IMR-90 (cell line): Measurements from ENCODE around the gene CYS1. TPM values are rescaled to one million over a fixed set of nuclear protein-coding genes. Genes with fewer than 3 reads are reported as not detected.

Experiments
- ATAC-seq: fragments of 200-7000 bp; cut with Tn5 transposase; 2 replicates; pipeline ENCODE4 v1.9.1; 2020; ENCODE audit warnings: low read depth, mild to moderate bottlenecking, moderate library complexity
- BruUV-seq: library from RNA; stranded (reverse); fragments of 400-500 nt; replicated peaks from 2 replicates; lab custom pipeline; 2021; lab: Mats Ljungman, UMichigan
- CTCF ChIA-PET: fragments of 300-600 bp; formaldehyde crosslinking; extraction: SDS; loops from one replicate; lab custom pipeline; 2021; ENCODE audit warnings: antibody characterized with exemption; lab: Yijun Ruan, JAX
- POLR2A ChIA-PET: fragments of 300-600 bp; sonication (Branson Sonifier 250); formaldehyde crosslinking; loops from one replicate; lab custom pipeline; 2022; ENCODE audit warnings: antibody characterized with exemption; ENCODE audit not compliant: unreplicated experiment; lab: Charles Lee
- DNase-seq: peaks from one replicate; pipeline ENCODE4 v3.0.0; 2013
- H2AFZ ChIP-seq: replicated peaks from 2 replicates; pipeline ENCODE3; 2013; ENCODE audit warnings: low read length, mild to moderate bottlenecking; ENCODE audit not compliant: poor library complexity
- H2AK5ac ChIP-seq: 2 replicates; pipeline ENCODE4 v1.6.1; 2013; ENCODE audit warnings: low read depth, low read length, inconsistent platforms
- H2AK9ac ChIP-seq: replicated peaks from 2 replicates; pipeline ENCODE3; 2013; ENCODE audit warnings: mild to moderate bottlenecking, low read depth, low read length, moderate library complexity; ENCODE audit not compliant: poor library complexity
- H2BK120ac ChIP-seq: 2 replicates; pipeline ENCODE4 v1.6.1; 2013; ENCODE audit warnings: low read depth, low read length, inconsistent platforms
- H2BK15ac ChIP-seq: 3 replicates; pipeline ENCODE4 v1.6.1; 2013; ENCODE audit warnings: low read depth, low read length, inconsistent platforms
- H2BK20ac ChIP-seq: 2 replicates; pipeline ENCODE4 v1.6.1; 2013; ENCODE audit warnings: low read depth, mild to moderate bottlenecking, inconsistent platforms, low read length, moderate library complexity
- H2BK5ac ChIP-seq: 2 replicates; pipeline ENCODE4 v1.6.1; 2013; ENCODE audit warnings: mild to moderate bottlenecking, low read depth, low read length, inconsistent platforms; ENCODE audit not compliant: poor library complexity, severe bottlenecking
- H3K14ac ChIP-seq: replicated peaks from 2 replicates; pipeline ENCODE4 v1.6.1; 2013; ENCODE audit warnings: low read depth, low read length, inconsistent platforms
- H3K18ac ChIP-seq: 2 replicates; pipeline ENCODE4 v1.6.1; 2013; ENCODE audit warnings: low read depth, low read length, control low read depth
- H3K23ac ChIP-seq: 2 replicates; pipeline ENCODE4 v1.6.1; 2013; ENCODE audit warnings: low read depth, low read length, inconsistent platforms
- H3K27ac ChIP-seq: 2 replicates; pipeline ENCODE4 v1.5.1; 2013; ENCODE audit warnings: mild to moderate bottlenecking, control low read depth, low read length; ENCODE audit not compliant: insufficient read depth
- H3K27me3 ChIP-seq: 2 replicates; pipeline ENCODE4 v1.6.1; 2013; ENCODE audit warnings: low read length; ENCODE audit not compliant: control insufficient read depth, insufficient read depth
- H3K36me3 ChIP-seq: 2 replicates; pipeline ENCODE4 v1.6.1; 2013; ENCODE audit warnings: low read length, mixed read lengths; ENCODE audit not compliant: control insufficient read depth, insufficient read depth
- H3K4ac ChIP-seq: 2 replicates; pipeline ENCODE4 v1.6.1; 2013; ENCODE audit warnings: low read depth, low read length, inconsistent platforms
- H3K4me1 ChIP-seq: 2 replicates; pipeline ENCODE4 v1.6.1; 2013; ENCODE audit warnings: low read length, mixed read lengths; ENCODE audit not compliant: control insufficient read depth, insufficient read depth
- H3K4me2 ChIP-seq: 2 replicates; pipeline ENCODE4 v1.6.1; 2013; ENCODE audit warnings: low read depth, mild to moderate bottlenecking, control low read depth, low read length, moderate library complexity
- H3K4me3 ChIP-seq: 2 replicates; pipeline ENCODE4 v1.5.1; 2013; ENCODE audit warnings: low read depth, mild to moderate bottlenecking, control low read depth, low read length, moderate library complexity; ENCODE audit not compliant: insufficient read depth
- H3K56ac ChIP-seq: 2 replicates; pipeline ENCODE4 v1.6.1; 2013; ENCODE audit warnings: low read length, inconsistent platforms; ENCODE audit not compliant: insufficient read depth; ENCODE audit errors: extremely low read depth
- H3K79me1 ChIP-seq, 2 experiments: 2 replicates each; pipeline ENCODE4 v1.6.1; 2013; ENCODE audit warnings: low read length in 2 of 2, inconsistent platforms in 1 of 2, low read depth in 1 of 2
- H3K9ac ChIP-seq: 2 replicates; pipeline ENCODE4 v1.6.1; 2013; ENCODE audit warnings: low read depth, low read length, control low read depth
- H3K9me1 ChIP-seq: 2 replicates; pipeline ENCODE4 v1.6.1; 2013; ENCODE audit warnings: low read length, inconsistent platforms; ENCODE audit not compliant: insufficient read depth
- H3K9me3 ChIP-seq: 2 replicates; pipeline ENCODE4 v1.6.1; 2013; ENCODE audit warnings: low read length; ENCODE audit not compliant: control insufficient read depth, insufficient read depth
- H4K20me1 ChIP-seq: 2 replicates; pipeline ENCODE4 v1.6.1; 2013; ENCODE audit warnings: low read length, inconsistent platforms; ENCODE audit not compliant: insufficient read depth
- H4K5ac ChIP-seq: 2 replicates; pipeline ENCODE4 v1.6.1; 2013; ENCODE audit warnings: mild to moderate bottlenecking, low read depth, low read length, control low read depth
- H4K8ac ChIP-seq, 2 experiments: 2 replicates each; pipeline ENCODE4 v1.6.1; 2013; ENCODE audit warnings: low read depth in 2 of 2, low read length in 2 of 2, control low read depth in 1 of 2, inconsistent platforms in 1 of 2
- H4K91ac ChIP-seq: 2 replicates; pipeline ENCODE4 v1.6.1; 2013; ENCODE audit warnings: low read depth, low read length, inconsistent platforms; ENCODE audit not compliant: insufficient read depth
- BHLHE40 ChIP-seq: fragments of 150-350 bp; IDR thresholded peaks from 2 replicates; pipeline ENCODE4 v1.6.1; 2016; ENCODE audit warnings: mild to moderate bottlenecking, low read depth, low read length
- CEBPB ChIP-seq: IDR thresholded peaks from 2 replicates; pipeline ENCODE4 v1.6.1; 2012; ENCODE audit warnings: low read depth, low read length, improper control_type of control experiment
- CHD1 ChIP-seq: IDR thresholded peaks from 2 replicates; pipeline ENCODE4 v1.6.1; 2012; ENCODE audit warnings: low read depth, low read length, improper control_type of control experiment
- CTCF ChIP-seq: conservative IDR thresholded peaks from 2 replicates; pipeline ENCODE4 v1.5.1; 2012; ENCODE audit warnings: mild to moderate bottlenecking, low read depth, low read length, improper control_type of control experiment
- FOS ChIP-seq: fragments of 150-350 bp; IDR thresholded peaks from 2 replicates; pipeline ENCODE4 v1.6.1; 2016; ENCODE audit warnings: low read depth, low read length
- MAFK ChIP-seq: IDR thresholded peaks from 2 replicates; pipeline ENCODE4 v1.6.1; 2012; ENCODE audit warnings: low read depth, low read length, improper control_type of control experiment
- MAZ ChIP-seq: IDR thresholded peaks from 2 replicates; pipeline ENCODE4 v1.6.1; 2012; ENCODE audit warnings: low read depth, mild to moderate bottlenecking, low read length, improper control_type of control experiment, moderate library complexity, borderline replicate concordance
- MXI1 ChIP-seq: IDR thresholded peaks from 2 replicates; pipeline ENCODE4 v1.6.1; 2012; ENCODE audit warnings: low read depth, mild to moderate bottlenecking, low read length, moderate library complexity, borderline replicate concordance
- NFE2L2 ChIP-seq: fragments of 150-350 bp; IDR thresholded peaks from 2 replicates; pipeline ENCODE4 v1.6.1; 2016; ENCODE audit warnings: low read depth, mild to moderate bottlenecking, low read length
- POLR2A ChIP-seq: IDR thresholded peaks from 2 replicates; pipeline ENCODE4 v1.6.1; 2012; ENCODE audit warnings: mild to moderate bottlenecking, low read depth, low read length
- RAD21 ChIP-seq: IDR thresholded peaks from 2 replicates; pipeline ENCODE4 v1.6.1; 2012; ENCODE audit warnings: low read length, improper control_type of control experiment
- RCOR1 ChIP-seq: IDR thresholded peaks from 2 replicates; pipeline ENCODE4 v1.6.1; 2012; ENCODE audit warnings: mild to moderate bottlenecking, low read length, improper control_type of control experiment; ENCODE audit not compliant: insufficient replicate concordance
- RFX5 ChIP-seq: IDR thresholded peaks from 2 replicates; pipeline ENCODE4 v1.8.0; 2012; ENCODE audit warnings: low read depth, mild to moderate bottlenecking, low read length, moderate library complexity
- SMC3 ChIP-seq: fragments of 150-350 bp; IDR thresholded peaks from 2 replicates; pipeline ENCODE4 v1.6.1; 2016; ENCODE audit warnings: low read depth, mild to moderate bottlenecking, antibody characterized with exemption, low read length, moderate library complexity
- WGBS, 2 experiments: methylation state at CpG; one replicate each; pipeline versions ENCODE4 v1.1.5 to v1.1.7; 2013; ENCODE audit warnings: missing lambda C conversion rate in 2 of 2; ENCODE audit not compliant: insufficient read length in 1 of 2; ENCODE audit errors: extremely low coverage in 2 of 2; 5-methylcytosine and 5-hydroxymethylcytosine counted together
- dilution Hi-C: fragments of 300-500 bp; cut with HindIII; formaldehyde crosslinking; loops from one replicate; pipeline ENCODE4 v1.14.3; 2018; ENCODE audit warnings: low sequenced_read_pairs; ENCODE audit not compliant: unreplicated experiment
- in situ Hi-C: fragments of 300-500 bp; cut with MboI; formaldehyde crosslinking; loops from 3 replicates; pipeline ENCODE4 v1.14.3; 2019; ENCODE audit warnings: low sequenced_read_pairs, inconsistent platforms, mixed read lengths
- intact Hi-C: fragments of 100-400 bp; cut with micrococcal nuclease; formaldehyde crosslinking; loops from 2 replicates; pipeline ENCODE4 v1.10.0; 2022
- polyA plus RNA-seq, 3 experiments: library from polyadenylated mRNA; depleted of rRNA; stranded (reverse); fragments of >200 nt; gene quantifications; 2 replicates each; pipeline ENCODE4 v1.2.3, GENCODE V29; 2012; ENCODE audit warnings: low replicate concordance in 1 of 3
- total RNA-seq: library from RNA; depleted of rRNA; stranded (reverse); fragments of >200 nt; gene quantifications from 2 replicates; pipeline ENCODE4 v1.2.3, GENCODE V29; 2012
- TF ChIP-seq, protein P1 (sequence below): fragments of 150-350 bp; IDR thresholded peaks from 2 replicates; pipeline ENCODE4 v1.6.1; 2016; ENCODE audit warnings: low read depth, mild to moderate bottlenecking, low read length, moderate library complexity, borderline replicate concordance
- TF ChIP-seq, protein P2 (sequence below): fragments of 150-350 bp; IDR thresholded peaks from 2 replicates; pipeline ENCODE4 v1.6.1; 2017; ENCODE audit warnings: mild to moderate bottlenecking, antibody characterized with exemption, low read length, low read depth

Gene CYS1
- total and polyA plus RNA-seq, 2 of the 4 experiments (the other 2 are of a cell fraction): under 0.01 to 0.12 TPM

DNA sequence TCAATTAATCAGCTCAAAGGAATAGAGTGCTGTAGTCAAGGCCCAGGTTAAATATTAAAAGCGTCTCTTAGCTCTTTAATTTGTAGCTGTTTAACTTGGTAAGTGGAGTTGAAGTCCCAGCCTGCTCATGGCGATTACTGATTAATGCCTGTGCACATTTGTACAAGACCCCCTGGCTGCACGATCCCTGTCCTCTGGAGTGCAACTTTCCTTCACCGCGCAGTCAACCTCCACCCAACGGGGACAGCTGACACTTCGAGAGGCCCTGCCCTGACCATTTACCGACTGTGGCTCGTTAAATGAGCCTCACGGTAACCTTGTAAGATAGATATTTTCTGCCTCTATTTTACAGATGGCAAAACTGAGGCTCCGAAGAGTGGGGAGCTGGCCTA, 5.5 kb upstream of the CYS1 start:
- H3K27me3 ChIP-seq: peaks cover 71% of the 10 kb centered on the region
- H2BK120ac ChIP-seq: no peak overlapping the region
- H3K18ac ChIP-seq: no peak overlapping the region
- H4K8ac ChIP-seq: no peak overlapping the region
- H2AFZ ChIP-seq: no peak overlapping the region
- no TSS peak for BruUV-seq
- H3K4ac ChIP-seq: no peak overlapping the region
- H3K36me3 ChIP-seq: no peaks in the 10 kb centered on the region
- no peak overlapping the region for H2BK5ac ChIP-seq
- H4K20me1 ChIP-seq: no peaks in the 10 kb centered on the region
- TF ChIP-seq CHD1: no peak
- no peak for TF ChIP-seq RCOR1
- TF ChIP-seq RAD21: no peak
- TF ChIP-seq MAFK: no peak
- TF ChIP-seq MXI1: no peak
- no peak for TF ChIP-seq FOS
- no peak for TF ChIP-seq SMC3
- TF ChIP-seq MAZ: no peak
- no peak for TF ChIP-seq BHLHE40
- TF ChIP-seq CEBPB: no peak
- TF ChIP-seq, protein P1, sequence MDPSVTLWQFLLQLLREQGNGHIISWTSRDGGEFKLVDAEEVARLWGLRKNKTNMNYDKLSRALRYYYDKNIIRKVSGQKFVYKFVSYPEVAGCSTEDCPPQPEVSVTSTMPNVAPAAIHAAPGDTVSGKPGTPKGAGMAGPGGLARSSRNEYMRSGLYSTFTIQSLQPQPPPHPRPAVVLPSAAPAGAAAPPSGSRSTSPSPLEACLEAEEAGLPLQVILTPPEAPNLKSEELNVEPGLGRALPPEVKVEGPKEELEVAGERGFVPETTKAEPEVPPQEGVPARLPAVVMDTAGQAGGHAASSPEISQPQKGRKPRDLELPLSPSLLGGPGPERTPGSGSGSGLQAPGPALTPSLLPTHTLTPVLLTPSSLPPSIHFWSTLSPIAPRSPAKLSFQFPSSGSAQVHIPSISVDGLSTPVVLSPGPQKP: no peak
- TF ChIP-seq CTCF: no peak
- no peak for TF ChIP-seq POLR2A
- no peak for TF ChIP-seq RFX5
- TF ChIP-seq, protein P2, sequence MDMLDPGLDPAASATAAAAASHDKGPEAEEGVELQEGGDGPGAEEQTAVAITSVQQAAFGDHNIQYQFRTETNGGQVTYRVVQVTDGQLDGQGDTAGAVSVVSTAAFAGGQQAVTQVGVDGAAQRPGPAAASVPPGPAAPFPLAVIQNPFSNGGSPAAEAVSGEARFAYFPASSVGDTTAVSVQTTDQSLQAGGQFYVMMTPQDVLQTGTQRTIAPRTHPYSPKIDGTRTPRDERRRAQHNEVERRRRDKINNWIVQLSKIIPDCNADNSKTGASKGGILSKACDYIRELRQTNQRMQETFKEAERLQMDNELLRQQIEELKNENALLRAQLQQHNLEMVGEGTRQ: no peak
- no peak for TF ChIP-seq NFE2L2
- WGBS, 2 experiments: 90% methylated on average over 2 of the region's 11 CpGs; no CpG with 5 or more reads in 1 of the 2 experiments
- H3K27ac ChIP-seq: no peak overlapping the region
- no peak overlapping the region for H2BK20ac ChIP-seq
- DNase-seq (no peak), ATAC-seq (no peak)
- H3K4me2 ChIP-seq: no peak overlapping the region
- peaks cover 2% of the 10 kb centered on the region; the same call in 1 of the 2 replicates for H3K9me3 ChIP-seq
- intact Hi-C loops (no loop called here), in situ Hi-C loops (no loop called here), dilution Hi-C loops (no loop called here)
- H2AK9ac ChIP-seq: no peak overlapping the region
- no peak overlapping the region for H3K56ac ChIP-seq
- POLR2A ChIA-PET: no interaction called here
- no peaks in the 10 kb centered on the region for H3K79me1 ChIP-seq
- no peak overlapping the region for H4K91ac ChIP-seq
- H3K4me1 ChIP-seq: no peaks in the 10 kb centered on the region
- CTCF ChIA-PET: interaction anchor here (1.7 kb wide), 1 partner anchor 12 kb away, joined by 8 read pairs; no protein-coding TSS in a partner anchor
- no peak overlapping the region for H3K23ac ChIP-seq
- no peak overlapping the region for H3K9ac ChIP-seq
- H3K4me3 ChIP-seq: no peak overlapping the region
- H2AK5ac ChIP-seq: no peak overlapping the region
- H3K9me1 ChIP-seq: no peaks in the 10 kb centered on the region
- no peak overlapping the region for H3K14ac ChIP-seq
- no peak overlapping the region for H2BK15ac ChIP-seq
- no peak overlapping the region for H4K5ac ChIP-seq
